Subcutaneous abdominal adipose tissue (tissue), 5 donors: ENCODE results near the gene UTP14A.

ENCODE experiments used
- H3K27ac ChIP-seq: one replicate; pipeline ENCODE4 v1.7.0; 2013; ENCODE audit warnings: low read depth, mild to moderate bottlenecking, inconsistent platforms, low read length, moderate library complexity
- H3K27me3 ChIP-seq, 5 donors: one replicate each; pipeline ENCODE4 v1.7.0; 2013; ENCODE audit warnings: low read length in 5 of 5, inconsistent platforms in 1 of 5; ENCODE audit not compliant: control insufficient read depth in 5 of 5, insufficient read depth in 4 of 5
- H3K36me3 ChIP-seq, 5 donors: one replicate each; pipeline ENCODE4 v1.7.0; 2013; ENCODE audit warnings: low read length in 5 of 5; ENCODE audit not compliant: control insufficient read depth in 5 of 5, insufficient read depth in 5 of 5
- H3K4me1 ChIP-seq, 5 donors: one replicate each; pipeline ENCODE4 v1.7.0; 2013; ENCODE audit warnings: low read length in 5 of 5, mild to moderate bottlenecking in 3 of 5, moderate library complexity in 1 of 5; ENCODE audit not compliant: control insufficient read depth in 5 of 5, insufficient read depth in 5 of 5
- H3K4me3 ChIP-seq, 5 donors: one replicate each; pipeline ENCODE4 v1.7.0; 2013; ENCODE audit warnings: low read length in 5 of 5, low read depth in 1 of 5
- H3K9ac ChIP-seq, 5 donors: one replicate each; pipeline ENCODE4 v1.7.0; 2013; ENCODE audit warnings: low read length in 5 of 5, mild to moderate bottlenecking in 4 of 5, moderate library complexity in 3 of 5
- H3K9me3 ChIP-seq, 5 donors: one replicate each; pipeline ENCODE4 v1.7.0; 2013; ENCODE audit warnings: low read length in 5 of 5; ENCODE audit not compliant: control insufficient read depth in 5 of 5
- donor health status: healthy.
- donor health status: healthy.
- donor health status: healthy.
- donor health status: healthy.
- donor health status: healthy.

UTP14A gene

DNA sequence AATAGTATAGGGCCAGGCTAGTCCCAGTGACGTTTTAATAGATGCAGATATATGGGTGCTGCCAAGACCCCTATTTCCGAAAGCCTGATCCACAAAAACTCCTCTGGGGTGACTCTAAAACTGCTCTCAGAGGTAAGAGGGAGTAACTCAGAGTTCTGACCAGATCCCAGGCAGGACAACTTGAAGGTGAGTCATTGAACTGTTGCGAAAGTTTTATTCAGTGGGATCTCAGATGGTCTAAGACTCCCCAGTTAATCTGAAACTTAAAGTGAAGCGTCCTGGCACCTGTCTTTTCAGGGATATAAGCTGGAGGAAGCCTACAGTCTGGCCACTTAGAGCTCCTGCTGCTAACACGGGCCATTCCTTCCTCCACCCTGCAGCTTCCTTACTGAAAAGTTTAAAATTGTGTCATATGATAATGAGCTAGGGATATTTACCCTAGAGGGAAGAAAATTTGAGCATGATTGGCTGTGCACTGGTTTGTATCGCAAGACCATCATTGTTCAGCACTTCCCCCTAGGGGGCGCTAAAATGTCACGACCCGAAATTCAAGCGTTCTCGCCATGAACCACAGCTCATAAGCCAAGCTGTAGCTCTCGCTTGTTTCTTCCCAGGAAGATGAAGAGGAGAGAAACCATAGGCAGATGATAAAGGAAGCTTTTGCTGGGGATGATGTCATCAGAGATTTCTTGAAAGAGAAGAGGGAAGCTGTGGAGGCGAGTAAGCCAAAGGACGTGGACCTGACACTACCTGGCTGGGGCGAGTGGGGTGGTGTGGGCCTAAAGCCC lies 19.5 kb downstream of the UTP14A start:
- no peaks in the 10 kb centered on the region for H3K9me3 ChIP-seq
- H3K36me3 ChIP-seq, result peaks cover 17 to 46% (median 23%) of the 10 kb centered on the region in 5 donors
- H3K27me3 ChIP-seq, result peaks cover 0 to 7% (median 0%) of the 10 kb centered on the region in 5 donors
- H3K4me3 ChIP-seq, result no peak overlapping the region
- peaks cover 0 to 4% (median 2%) of the 10 kb centered on the region in 5 donors for H3K4me1 ChIP-seq
- H3K9ac ChIP-seq, result no peak overlapping the region
- H3K27ac ChIP-seq, result no peak overlapping the region

DNA sequence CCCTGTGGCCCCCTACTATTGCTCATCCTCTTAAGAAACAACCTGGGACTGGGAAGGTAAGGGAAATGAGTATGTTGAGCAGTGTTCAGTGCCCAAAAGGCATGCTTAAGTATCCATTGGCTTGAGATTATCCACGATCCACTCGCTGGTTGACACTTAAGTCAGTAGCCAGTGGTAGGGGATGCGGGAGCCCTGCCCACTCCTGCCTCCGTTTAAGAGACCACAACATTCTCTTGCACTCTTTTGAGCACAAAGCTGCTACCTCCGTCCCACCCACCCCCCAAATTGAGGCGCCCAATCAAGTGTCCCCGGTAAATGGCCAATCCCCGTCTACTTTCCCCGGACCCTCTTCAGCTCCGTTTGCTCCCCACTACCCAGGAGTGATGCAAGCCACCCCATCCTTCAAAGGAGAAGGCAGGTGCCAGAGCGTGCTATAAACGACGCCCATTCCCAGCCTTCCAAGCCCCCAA lies 25.0 kb downstream of the UTP14A start:
- peaks cover 4 to 17% (median 5%) of the 10 kb centered on the region in 5 donors for H3K36me3 ChIP-seq
- H3K4me3 ChIP-seq, result peak overlapping the region; percentile 51 to 71 (median 63)
- H3K9me3 ChIP-seq, result no peaks in the 10 kb centered on the region
- H3K27ac ChIP-seq, result peak overlapping the region; percentile 30
- peaks cover 0 to 10% (median 4%) of the 10 kb centered on the region in 5 donors for H3K4me1 ChIP-seq
- peaks cover 0 to 6% (median 3%) of the 10 kb centered on the region in 5 donors for H3K27me3 ChIP-seq
- peak overlapping the region in 2 of 5 donors; percentile 21 to 65 for H3K9ac ChIP-seq

DNA sequence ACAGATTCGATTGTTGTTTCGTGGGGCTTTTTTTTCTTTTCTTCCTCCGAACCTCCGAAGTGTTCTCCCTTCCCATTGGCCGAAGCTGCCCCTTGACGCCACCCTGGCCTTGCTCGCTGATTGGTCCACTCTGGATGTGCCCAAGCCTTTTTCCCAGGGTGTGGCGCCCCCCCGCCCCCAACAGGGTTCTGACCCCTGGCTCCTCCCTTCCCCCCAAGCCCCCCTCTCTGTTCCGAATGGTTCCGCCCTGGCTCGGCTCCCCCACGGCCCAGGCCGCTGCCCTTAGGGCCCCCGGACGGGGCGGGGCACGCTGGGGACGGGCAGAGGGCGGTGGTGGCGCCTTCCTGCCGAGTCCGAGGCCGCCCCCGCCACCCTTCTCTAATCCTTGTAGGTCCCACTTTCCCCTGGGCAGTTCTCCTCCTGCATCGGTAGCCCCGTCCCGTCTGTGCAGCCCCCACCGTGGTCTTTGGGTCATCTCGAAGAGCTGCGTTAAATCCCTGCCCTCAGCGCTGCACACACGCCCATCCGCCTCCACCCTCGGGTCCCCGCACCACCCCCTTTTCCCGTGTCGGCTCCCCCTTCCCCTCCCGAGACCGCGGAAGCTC lies 25.5 kb downstream of the UTP14A start:
- H3K4me1 ChIP-seq, result peaks cover 0 to 10% (median 4%) of the 10 kb centered on the region in 5 donors
- peak overlapping the region; percentile 67 to 71 (median 70) for H3K4me3 ChIP-seq
- H3K9me3 ChIP-seq, result no peaks in the 10 kb centered on the region
- H3K27me3 ChIP-seq, result peaks cover 0 to 6% (median 3%) of the 10 kb centered on the region in 5 donors
- peak overlapping the region; percentile 69 for H3K27ac ChIP-seq
- peak overlapping the region in 3 of 5 donors; percentile 42 to 65 (median 53) for H3K9ac ChIP-seq
- peaks cover 4 to 17% (median 5%) of the 10 kb centered on the region in 5 donors for H3K36me3 ChIP-seq

DNA sequence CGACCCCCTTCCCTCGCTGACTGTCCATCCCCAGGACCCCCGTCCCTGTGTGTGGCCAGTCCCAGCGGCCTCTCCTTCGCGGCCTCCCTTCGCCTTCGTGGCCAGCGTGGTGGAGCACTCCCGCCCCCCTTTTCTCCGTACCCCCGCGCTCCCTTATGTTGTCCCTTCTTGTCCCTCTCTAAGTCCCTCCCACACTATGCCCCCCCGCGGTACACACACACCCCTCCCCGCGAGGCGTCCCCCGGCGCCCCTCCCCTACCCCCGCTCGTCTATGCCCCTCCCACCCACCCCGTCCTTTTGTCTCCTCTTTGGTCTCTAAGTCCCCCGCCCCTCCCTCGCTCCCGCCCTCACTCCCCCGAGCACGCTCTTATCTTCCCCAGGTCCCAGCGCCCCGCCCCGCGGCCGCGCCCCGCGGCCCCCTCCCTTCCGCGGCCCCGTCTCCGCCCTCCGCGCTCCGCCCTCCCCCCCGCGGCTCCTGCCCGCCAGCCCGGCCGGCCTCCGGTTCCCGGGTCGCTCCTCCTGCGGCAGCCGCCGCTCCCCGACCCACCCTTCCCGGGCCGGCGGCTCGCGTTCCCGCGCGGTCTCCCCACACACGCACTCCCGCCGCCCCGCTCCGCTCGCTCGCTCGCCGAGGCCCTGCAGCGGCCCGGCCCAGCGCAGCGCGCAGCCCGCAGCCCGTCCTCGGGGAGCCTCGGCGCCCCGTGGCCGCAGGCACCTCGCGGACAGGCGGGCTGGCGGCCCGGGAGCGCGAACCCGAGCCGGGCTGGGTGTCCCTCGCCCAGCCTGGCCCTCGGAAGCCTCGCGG lies 26.3 kb downstream of the UTP14A start:
- Histone ChIP-seq H3K4me1 (peaks cover 0 to 10% (median 4%) of the 10 kb centered on the region in 5 donors), H3K27me3 (peaks cover 0 to 6% (median 3%) of the 10 kb centered on the region in 5 donors), H3K27ac (peak overlapping the region; percentile 69), H3K9ac (peak overlapping the region in 3 of 5 donors; percentile 42 to 59 (median 53)), H3K36me3 (peaks cover 0 to 11% (median 5%) of the 10 kb centered on the region in 5 donors), H3K4me3 (peak overlapping the region in 4 of 5 donors; percentile 65 to 71 (median 70)), H3K9me3 (no peaks in the 10 kb centered on the region)

DNA sequence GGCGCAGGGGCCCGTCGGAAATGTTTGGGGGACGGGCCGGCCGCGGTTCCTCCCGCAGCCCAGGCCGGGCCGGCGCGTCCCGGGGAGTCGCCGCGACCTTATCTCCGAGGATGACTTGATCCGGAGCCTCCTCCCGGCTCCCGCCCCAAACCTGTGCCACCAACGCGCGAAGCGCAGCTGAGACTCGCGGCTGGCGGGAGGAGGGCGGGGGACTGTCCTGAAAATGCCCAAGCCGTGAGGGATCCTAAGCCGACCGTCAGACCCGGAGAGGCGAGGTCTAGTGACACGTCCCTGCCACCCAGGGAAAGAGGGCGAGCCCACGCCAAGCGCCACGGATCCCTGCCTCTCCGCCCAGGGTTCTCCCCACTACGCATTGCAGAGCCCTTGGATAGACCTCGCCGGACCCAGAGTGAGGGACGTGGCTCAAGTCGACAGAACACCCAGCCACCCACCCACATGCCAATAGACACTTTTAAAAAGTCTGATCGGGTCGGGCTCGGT lies 26.9 kb downstream of the UTP14A start:
- H3K4me1 ChIP-seq, result peaks cover 0 to 10% (median 4%) of the 10 kb centered on the region in 5 donors
- peaks cover 0 to 6% (median 3%) of the 10 kb centered on the region in 5 donors for H3K27me3 ChIP-seq
- peaks cover 0 to 6% (median under 1%) of the 10 kb centered on the region in 5 donors for H3K36me3 ChIP-seq
- no peaks in the 10 kb centered on the region for H3K9me3 ChIP-seq
- peak overlapping the region in 4 of 5 donors; percentile 3 to 55 (median 38) for H3K4me3 ChIP-seq
- H3K9ac ChIP-seq, result no peak overlapping the region
- no peak overlapping the region for H3K27ac ChIP-seq

DNA sequence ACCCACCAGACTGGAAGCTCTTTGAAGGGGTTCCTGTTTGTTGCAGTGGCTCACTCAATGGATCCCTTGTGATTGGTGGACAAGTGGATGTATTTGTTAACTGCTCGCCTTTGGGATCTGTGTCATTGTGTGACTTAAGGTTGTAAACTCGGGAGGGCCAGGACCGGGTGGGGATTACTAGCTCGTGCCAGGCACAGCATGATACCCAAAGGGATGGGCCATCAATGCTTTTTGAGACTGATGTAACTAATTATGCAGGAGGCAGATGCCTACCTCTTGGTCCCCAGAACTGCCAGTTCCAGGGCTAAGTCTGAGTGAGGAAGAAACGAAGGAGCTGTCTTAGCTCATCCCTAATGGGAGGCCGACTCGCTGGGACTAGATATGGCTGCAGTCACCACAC lies 27.7 kb downstream of the UTP14A start:
- Histone ChIP-seq H3K27ac (no peak overlapping the region), H3K4me3 (no peak overlapping the region), H3K27me3 (peaks cover 0 to 7% (median 6%) of the 10 kb centered on the region in 5 donors), H3K4me1 (peaks cover 0 to 10% (median 4%) of the 10 kb centered on the region in 5 donors), H3K36me3 (peaks cover 0 to 6% (median 0%) of the 10 kb centered on the region in 5 donors), H3K9ac (no peak overlapping the region), H3K9me3 (no peaks in the 10 kb centered on the region)

DNA sequence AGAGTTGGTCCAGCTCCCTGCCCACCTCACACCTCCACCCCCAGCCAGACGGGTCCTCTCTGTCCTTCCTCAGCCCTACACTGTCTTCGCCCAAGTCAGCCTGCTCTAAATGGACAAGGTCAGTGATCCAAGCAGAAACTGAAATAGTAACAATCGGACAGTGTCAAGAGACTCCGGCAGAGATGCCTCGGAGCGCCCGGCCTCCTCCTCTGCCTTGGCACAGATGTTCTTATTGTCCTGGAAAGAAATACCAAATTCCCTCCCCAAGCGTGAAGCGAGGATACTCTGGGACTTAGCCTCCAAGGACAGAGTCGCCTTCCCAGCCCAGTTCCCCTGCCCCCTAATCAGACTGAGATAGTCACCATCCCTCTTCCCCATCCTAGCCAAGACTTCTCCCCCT lies 28.5 kb downstream of the UTP14A start:
- no peak overlapping the region for H3K4me3 ChIP-seq
- peaks cover 0 to 9% (median 6%) of the 10 kb centered on the region in 5 donors for H3K27me3 ChIP-seq
- H3K9me3 ChIP-seq, result no peaks in the 10 kb centered on the region
- no peak overlapping the region for H3K9ac ChIP-seq
- H3K4me1 ChIP-seq, result peaks cover 0 to 10% (median 4%) of the 10 kb centered on the region in 5 donors
- H3K36me3 ChIP-seq, result peaks cover 0 to under 1% (median 0%) of the 10 kb centered on the region in 5 donors
- no peak overlapping the region for H3K27ac ChIP-seq

DNA sequence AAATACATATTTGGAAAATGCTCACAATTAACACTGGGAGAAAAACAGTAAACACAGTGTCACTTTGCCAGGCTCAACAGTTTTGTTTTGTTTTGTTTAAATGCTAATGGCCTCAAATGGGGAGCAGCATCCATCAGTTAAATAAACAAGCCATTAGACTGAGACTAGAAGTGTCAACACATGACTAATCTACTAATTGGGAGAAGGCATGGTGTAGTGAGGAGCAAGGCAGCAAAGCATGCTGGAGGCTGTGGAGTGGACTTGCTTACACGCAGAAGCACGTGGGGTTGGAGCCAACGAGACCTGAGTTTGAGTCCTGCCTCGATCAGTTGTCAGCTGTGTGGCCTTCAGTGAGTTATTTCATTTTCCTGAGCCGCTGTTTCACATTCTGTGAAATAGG lies 29.0 kb downstream of the UTP14A start:
- no peak overlapping the region for H3K27ac ChIP-seq
- peaks cover 0 to 10% (median 4%) of the 10 kb centered on the region in 5 donors for H3K4me1 ChIP-seq
- peaks cover 0 to 13% (median 10%) of the 10 kb centered on the region in 5 donors for H3K27me3 ChIP-seq
- H3K9ac ChIP-seq, result no peak overlapping the region
- H3K9me3 ChIP-seq, result no peaks in the 10 kb centered on the region
- H3K4me3 ChIP-seq, result no peak overlapping the region
- no peaks in the 10 kb centered on the region for H3K36me3 ChIP-seq

DNA sequence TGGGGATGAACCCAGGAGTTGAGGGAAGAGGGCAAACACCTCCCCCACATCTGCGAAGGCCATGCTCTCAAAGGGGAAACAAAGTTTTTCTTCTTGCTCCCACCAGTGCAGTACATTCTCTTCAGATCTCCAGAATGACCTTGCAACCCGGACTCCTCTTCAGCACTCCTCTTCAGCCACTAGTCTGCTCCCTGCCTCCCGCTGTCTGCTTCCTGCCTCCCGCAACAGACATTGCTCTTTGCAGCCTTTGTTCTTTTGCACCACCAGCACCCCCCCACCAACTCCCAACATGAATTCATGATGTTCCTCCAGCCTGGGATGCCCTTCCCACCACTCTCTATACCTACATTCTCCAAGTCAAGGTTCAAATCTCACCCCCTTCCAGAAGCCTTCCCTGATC lies 32.1 kb downstream of the UTP14A start:
- no peak overlapping the region for H3K27ac ChIP-seq
- H3K4me1 ChIP-seq, result peaks cover 0 to under 1% (median under 1%) of the 10 kb centered on the region in 5 donors
- H3K9me3 ChIP-seq, result no peaks in the 10 kb centered on the region
- peaks cover 0 to 18% (median 12%) of the 10 kb centered on the region in 5 donors for H3K27me3 ChIP-seq
- no peak overlapping the region for H3K4me3 ChIP-seq
- no peaks in the 10 kb centered on the region for H3K36me3 ChIP-seq
- H3K9ac ChIP-seq, result no peak overlapping the region
